ENCODE measurements around the gene IQSEC3.

IQSEC3 gene

GRCh38 chr12:223841-224240, 157.3 kb downstream of the IQSEC3 start:
- no peak for DNase-seq

GRCh38 chr12:224330-224729, 157.8 kb downstream of the IQSEC3 start:
- no peak for DNase-seq

DNA sequence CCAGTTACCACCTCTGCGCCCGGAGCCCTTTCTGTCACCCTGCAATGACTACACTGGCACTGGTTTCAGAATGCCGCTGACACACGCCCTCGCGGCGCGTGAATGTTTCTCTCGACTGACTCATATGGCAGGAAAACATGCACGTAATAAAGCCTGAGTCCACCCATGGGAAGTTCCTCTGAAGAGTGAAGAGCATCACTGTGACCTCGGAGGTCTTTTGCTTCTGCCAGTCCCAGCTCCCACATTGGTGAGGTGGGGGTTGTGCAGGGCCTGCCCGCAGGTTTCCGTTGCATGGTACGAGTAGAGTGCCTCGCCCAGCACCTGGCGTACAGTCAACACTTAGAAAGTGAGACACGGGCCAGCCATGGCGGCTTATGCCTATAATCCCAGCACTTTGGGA, 158.4 kb downstream of the IQSEC3 start:
- DNase-seq: no peak

- DNase-seq: no peak
Observed at GRCh38 chr12:226401-226800, 159.8 kb downstream of the IQSEC3 start.

- no peak for DNase-seq
Observed at GRCh38 chr12:227286-227915, 160.8 kb downstream of the IQSEC3 start.
